GM19467 (cell line): ENCODE data around the gene SPINT2.

Source experiments
- ATAC-seq: cut with Tn5 transposase; IDR thresholded peaks from one replicate; pipeline ENCODE4 v1.9.1; 2021; ENCODE audit warnings: mild to moderate bottlenecking, moderate library complexity; ENCODE audit not compliant: unreplicated experiment

SPINT2 gene

GRCh38 chr19:38266981-38267597, 2.7 kb downstream of the SPINT2 start:
- ATAC-seq: no peak

- no peak for ATAC-seq
Observed at GRCh38 chr19:38267761-38268483, 3.5 kb downstream of the SPINT2 start.

- no peak for ATAC-seq
Observed at GRCh38 chr19:38268539-38268938, 4.2 kb downstream of the SPINT2 start.

- ATAC-seq: no peak
Observed at GRCh38 chr19:38270587-38271167, 6.3 kb downstream of the SPINT2 start.

- no peak for ATAC-seq
Observed at GRCh38 chr19:38273499-38273898, 9.1 kb downstream of the SPINT2 start.

- no peak for ATAC-seq
Observed at GRCh38 chr19:38274739-38275138, 10.4 kb downstream of the SPINT2 start.

- no peak for ATAC-seq
Observed at GRCh38 chr19:38276942-38277517, 12.7 kb downstream of the SPINT2 start.

GRCh38 chr19:38277549-38277948, 13.2 kb downstream of the SPINT2 start:
- no peak for ATAC-seq

GRCh38 chr19:38277969-38278680, 13.8 kb downstream of the SPINT2 start:
- ATAC-seq: no peak

GRCh38 chr19:38278751-38279150, 14.4 kb downstream of the SPINT2 start:
- no peak for ATAC-seq

GRCh38 chr19:38280030-38280921, 15.9 kb downstream of the SPINT2 start:
- no peak for ATAC-seq

- ATAC-seq: no peak
Observed at GRCh38 chr19:38281811-38282566, 17.6 kb downstream of the SPINT2 start.

- no peak for ATAC-seq
Observed at GRCh38 chr19:38283271-38283670, 18.9 kb downstream of the SPINT2 start.

GRCh38 chr19:38284422-38284821, 20.0 kb downstream of the SPINT2 start:
- no peak for ATAC-seq

- no peak for ATAC-seq
Observed at GRCh38 chr19:38285567-38285966, 21.2 kb downstream of the SPINT2 start.

- ATAC-seq: no peak
Observed at GRCh38 chr19:38287604-38288003, 23.2 kb downstream of the SPINT2 start.

GRCh38 chr19:38288123-38288855, 23.9 kb downstream of the SPINT2 start:
- ATAC-seq: no peak

GRCh38 chr19:38289955-38290354, 25.6 kb downstream of the SPINT2 start:
- ATAC-seq: no peak

GRCh38 chr19:38290631-38291147, 26.3 kb downstream of the SPINT2 start:
- ATAC-seq: no peak
